Muscle layer of duodenum (tissue), 2 donors: ENCODE data around the gene CEP83.
A peak's percentile ranks its signal among the peaks of the same experiment; 100 is the strongest.
"Not testable (repeated sequence)": the region's sequence is repeated elsewhere in the genome, so short reads cannot be mapped to it uniquely, and the experiment has no call there.

Experiments used
- H3K27ac ChIP-seq: one replicate; pipeline ENCODE4 v1.7.0; 2013; ENCODE audit warnings: mild to moderate bottlenecking, low read length
- H3K27me3 ChIP-seq: one replicate; pipeline ENCODE4 v1.7.0; 2013; ENCODE audit warnings: low read depth, mild to moderate bottlenecking, control low read depth, low read length
- H3K36me3 ChIP-seq, 2 donors: one replicate each; pipeline ENCODE4 v1.7.0; 2013; ENCODE audit warnings: low read length in 2 of 2, control low read depth in 1 of 2, mild to moderate bottlenecking in 1 of 2; ENCODE audit not compliant: insufficient read depth in 2 of 2, control insufficient read depth in 1 of 2
- H3K4me1 ChIP-seq, 2 donors: one replicate each; pipeline ENCODE4 v1.7.0; 2013; ENCODE audit warnings: low read length in 2 of 2, mild to moderate bottlenecking in 2 of 2, control low read depth in 1 of 2, moderate library complexity in 1 of 2; ENCODE audit not compliant: insufficient read depth in 2 of 2, control insufficient read depth in 1 of 2
- H3K4me3 ChIP-seq, 2 donors: one replicate each; pipeline ENCODE4 v1.7.0; 2013; ENCODE audit warnings: low read length in 2 of 2, low read depth in 1 of 2, mild to moderate bottlenecking in 1 of 2
- H3K9me3 ChIP-seq, 2 donors: one replicate each; pipeline ENCODE4 v1.7.0; 2013; ENCODE audit warnings: low read length in 2 of 2, control low read depth in 1 of 2, mild to moderate bottlenecking in 1 of 2; ENCODE audit not compliant: control insufficient read depth in 1 of 2
- donor health status: healthy.

Gene CEP83

DNA sequence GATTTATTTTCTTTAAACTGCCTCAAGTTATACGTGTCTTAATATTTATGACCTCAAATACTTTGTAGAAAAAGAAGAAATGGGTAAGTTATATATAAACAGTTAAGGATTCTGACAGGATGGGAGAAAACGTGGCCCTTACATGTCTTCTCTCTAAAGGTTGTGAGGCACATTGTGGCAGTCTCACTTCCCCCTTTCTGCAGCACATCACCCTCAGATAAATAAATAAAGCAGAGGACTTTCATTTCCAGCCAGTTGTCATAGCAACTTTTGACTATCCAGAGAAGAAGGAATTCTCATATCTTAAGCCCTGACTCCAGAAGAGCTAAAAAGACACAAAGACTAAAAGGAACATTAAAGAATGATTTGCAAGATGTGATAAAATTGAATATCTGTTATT is 28.8 kb upstream of the CEP83 start:
- Histone ChIP-seq H3K4me3 (no peak overlapping the region), H3K9me3 (no peaks in the 10 kb centered on the region), H3K36me3 (no peaks in the 10 kb centered on the region), H3K4me1 (peaks cover 0 to 5% of the 10 kb centered on the region in 2 donors), H3K27me3 (no peaks in the 10 kb centered on the region), H3K27ac (no peak overlapping the region)

DNA sequence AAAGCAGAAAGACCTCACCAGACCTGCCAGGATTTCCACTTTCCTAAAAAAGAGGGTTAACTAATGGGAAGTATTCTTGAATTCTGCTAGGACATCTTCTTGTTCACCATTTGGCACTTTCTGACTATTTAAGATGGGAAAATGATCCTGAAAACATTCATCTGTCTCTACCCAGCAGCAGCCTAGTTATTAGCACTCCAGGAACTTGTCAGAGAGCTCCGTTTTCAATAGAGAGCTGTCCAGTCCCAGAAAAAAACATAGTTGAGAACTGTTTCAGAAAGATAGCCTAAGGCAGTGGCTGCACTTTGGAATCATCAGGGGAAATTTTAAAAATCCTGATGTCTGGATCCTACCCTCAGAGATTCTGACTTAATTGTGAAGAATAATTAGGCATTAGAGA is 22.1 kb upstream of the CEP83 start:
- Histone ChIP-seq H3K4me1 (no peaks in the 10 kb centered on the region), H3K4me3 (no peak overlapping the region), H3K27me3 (no peaks in the 10 kb centered on the region), H3K27ac (no peak overlapping the region), H3K36me3 (no peaks in the 10 kb centered on the region), H3K9me3 (no peaks in the 10 kb centered on the region)

DNA sequence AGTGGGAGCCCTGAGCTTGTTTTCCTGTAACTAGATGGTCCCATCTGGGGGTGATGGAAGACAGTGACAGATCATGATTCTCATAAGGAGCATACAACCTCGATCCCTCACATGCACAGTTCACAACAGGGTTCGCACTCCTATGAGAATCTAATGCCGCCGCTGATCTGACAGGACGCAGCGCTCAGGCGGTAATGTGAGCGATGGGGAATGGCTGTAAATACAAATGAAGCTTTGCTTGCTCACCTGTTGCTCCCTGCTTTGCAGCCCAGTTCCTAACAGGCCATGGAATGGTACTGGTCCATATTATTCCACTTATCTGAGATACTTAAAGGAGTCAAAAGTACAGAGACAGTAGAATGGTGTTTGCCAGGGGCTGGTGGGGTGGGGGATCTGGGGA is 9.9 kb upstream of the CEP83 start:
- no peaks in the 10 kb centered on the region for H3K36me3 ChIP-seq
- no peak overlapping the region for H3K27ac ChIP-seq
- no peaks in the 10 kb centered on the region for H3K27me3 ChIP-seq
- no peak overlapping the region for H3K4me3 ChIP-seq
- H3K4me1 ChIP-seq: no peaks in the 10 kb centered on the region
- H3K9me3 ChIP-seq: no peaks in the 10 kb centered on the region

DNA sequence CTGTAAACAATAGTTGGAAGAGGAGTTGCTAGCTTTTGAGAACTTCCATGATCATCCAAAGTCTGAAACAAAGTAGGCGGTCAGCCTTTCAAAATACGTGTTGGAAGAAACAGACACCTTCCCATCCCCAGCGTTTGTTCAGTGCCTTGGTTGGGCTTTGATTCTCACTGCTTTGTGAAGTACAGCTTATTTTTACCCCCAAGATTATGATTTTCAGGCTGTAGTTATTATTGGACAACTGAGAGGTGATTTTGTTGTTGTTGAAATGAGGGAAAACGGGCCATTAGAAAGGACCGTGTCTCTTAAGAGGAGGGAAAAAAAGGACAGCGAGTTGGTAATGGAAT is 921 bp upstream of the CEP83 start:
- Histone ChIP-seq H3K4me3 (peak overlapping the region; percentile 81 to 93), H3K27me3 (no peaks in the 10 kb centered on the region), H3K4me1 (peaks cover 5 to 6% of the 10 kb centered on the region in 2 donors), H3K27ac (peak overlapping the region; percentile 68), H3K9me3 (no peaks in the 10 kb centered on the region), H3K36me3 (no peaks in the 10 kb centered on the region)

DNA sequence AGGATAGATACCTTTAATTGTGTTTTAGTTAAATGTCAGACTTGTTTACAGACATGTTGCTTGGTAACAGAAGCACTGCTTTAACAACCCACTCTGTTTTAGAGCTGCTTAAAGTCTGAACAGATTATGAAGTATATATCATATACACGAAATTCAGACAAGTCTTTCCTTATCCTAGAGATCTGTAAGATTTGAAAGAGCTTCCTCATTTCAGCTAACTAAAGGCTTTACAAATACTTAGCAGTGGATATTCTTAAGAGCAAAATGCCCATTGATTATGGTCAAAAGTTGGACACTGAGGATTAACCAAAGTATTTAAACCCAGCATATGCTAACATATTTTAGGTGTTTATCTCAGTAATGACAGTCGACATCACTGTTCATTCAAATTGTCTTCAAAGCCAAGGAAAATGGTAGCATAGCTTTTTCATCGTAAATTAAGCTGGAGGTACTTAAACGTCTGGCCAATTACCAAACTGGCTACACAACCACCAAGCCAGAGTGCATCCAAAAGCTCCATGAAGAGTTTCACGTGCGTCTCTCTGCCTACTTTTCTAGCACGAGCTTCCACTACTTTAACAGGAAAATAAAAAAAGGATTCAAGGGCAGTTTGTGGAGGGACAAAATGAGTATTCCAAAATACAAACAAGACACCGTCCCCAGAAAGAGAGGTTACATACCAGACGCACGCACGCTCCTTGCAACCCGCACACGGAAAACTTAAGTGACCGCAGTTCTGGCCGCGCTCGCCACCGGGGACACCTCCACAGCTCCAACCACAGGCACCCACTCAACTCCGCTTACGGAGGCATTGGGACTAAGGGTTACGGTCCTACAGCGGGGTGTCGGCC is 565 bp downstream of the CEP83 start:
- Histone ChIP-seq H3K4me1 (peaks cover 5 to 6% of the 10 kb centered on the region in 2 donors), H3K9me3 (no peaks in the 10 kb centered on the region), H3K27me3 (no peaks in the 10 kb centered on the region), H3K27ac (peak overlapping the region; percentile 88), H3K36me3 (no peaks in the 10 kb centered on the region), H3K4me3 (peak overlapping the region; percentile 81 to 93)

DNA sequence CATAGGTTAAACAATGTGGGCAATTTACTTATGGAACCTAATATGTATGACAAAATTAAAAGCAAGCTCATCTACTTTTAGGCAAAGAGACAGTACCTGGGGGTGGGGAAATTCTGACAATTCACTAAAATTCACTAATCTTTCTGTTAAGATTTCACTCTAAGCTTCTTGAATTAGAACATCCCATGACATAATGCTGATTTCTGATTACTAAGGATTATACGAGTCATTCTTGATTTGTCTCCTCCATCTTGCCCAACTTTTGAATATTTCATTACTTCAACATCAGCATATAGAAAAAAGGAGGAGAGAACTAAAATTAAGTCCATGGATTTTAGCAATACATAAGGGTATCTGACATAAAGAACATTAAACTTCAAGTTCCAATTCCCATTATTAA is 2.4 kb downstream of the CEP83 start:
- no peak overlapping the region for H3K27ac ChIP-seq
- H3K9me3 ChIP-seq: no peaks in the 10 kb centered on the region
- peaks cover 5 to 6% of the 10 kb centered on the region in 2 donors for H3K4me1 ChIP-seq
- no peaks in the 10 kb centered on the region for H3K36me3 ChIP-seq
- no peak overlapping the region for H3K4me3 ChIP-seq
- no peaks in the 10 kb centered on the region for H3K27me3 ChIP-seq

DNA sequence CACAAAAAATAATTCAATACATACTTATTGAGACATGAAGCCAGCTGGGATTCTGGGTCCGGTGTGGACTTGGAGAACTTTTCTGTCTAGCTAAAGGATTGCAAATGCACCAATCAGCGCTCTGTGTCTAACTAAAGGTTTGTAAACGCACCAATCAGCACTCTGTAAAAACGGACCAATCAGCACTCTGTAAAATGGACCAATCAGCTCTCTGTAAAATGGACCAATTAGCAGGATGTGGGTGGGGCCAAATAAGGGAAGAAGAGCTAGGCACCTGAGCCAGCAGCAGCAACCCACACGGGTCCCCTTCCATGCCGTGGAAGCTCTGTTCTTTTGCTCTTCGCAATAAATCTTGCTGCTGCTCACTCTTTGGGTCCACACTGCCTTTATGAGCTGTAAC is 5.3 kb downstream of the CEP83 start:
- H3K27me3 ChIP-seq, H3K27ac ChIP-seq, H3K4me1 ChIP-seq, H3K4me3 ChIP-seq, H3K36me3 ChIP-seq, H3K9me3 ChIP-seq: not testable (repeated sequence)

DNA sequence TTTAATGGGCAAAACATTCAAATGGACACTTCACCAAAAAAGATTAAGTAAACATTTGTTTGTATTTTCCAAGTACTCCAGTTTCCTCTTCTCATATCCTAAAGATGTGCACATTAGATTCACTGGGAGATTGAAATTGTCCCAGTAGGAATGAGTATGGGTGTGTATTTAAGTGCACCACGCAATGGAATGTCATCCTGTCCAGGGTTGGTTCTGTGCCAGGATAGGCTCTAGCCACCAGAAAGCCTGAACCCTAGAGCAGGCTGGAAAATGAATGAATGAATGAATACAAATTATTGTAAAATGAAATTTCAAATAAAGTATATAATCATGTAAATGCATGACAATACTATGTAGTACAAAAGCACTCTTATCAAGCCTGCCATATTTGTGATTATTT is 14.0 kb downstream of the CEP83 start:
- no peaks in the 10 kb centered on the region for H3K27me3 ChIP-seq
- H3K4me3 ChIP-seq: no peak overlapping the region
- H3K9me3 ChIP-seq: peaks cover 0 to 3% of the 10 kb centered on the region in 2 donors
- H3K4me1 ChIP-seq: no peaks in the 10 kb centered on the region
- H3K36me3 ChIP-seq: peaks cover 0 to 4% of the 10 kb centered on the region in 2 donors
- no peak overlapping the region for H3K27ac ChIP-seq

DNA sequence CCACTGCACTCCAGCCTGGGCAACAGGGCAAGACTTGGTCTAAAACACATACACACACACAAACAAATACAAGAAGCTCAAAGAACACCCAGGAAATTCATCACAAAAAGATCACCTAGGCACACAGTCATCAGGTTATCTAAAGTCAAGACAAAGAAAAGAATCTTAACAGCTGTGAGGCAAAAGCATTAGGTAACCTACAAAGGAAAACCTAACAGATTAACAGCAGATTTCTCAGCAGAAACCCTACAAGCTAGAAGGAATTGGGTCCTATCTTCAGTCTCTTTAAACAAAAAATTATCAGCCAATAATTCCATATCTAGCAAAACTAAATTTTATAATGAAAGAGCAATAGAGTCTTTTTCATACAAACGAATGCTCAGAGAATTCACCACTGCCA is 22.4 kb downstream of the CEP83 start:
- peaks cover 0 to 10% of the 10 kb centered on the region in 2 donors for H3K4me1 ChIP-seq
- no peaks in the 10 kb centered on the region for H3K9me3 ChIP-seq
- H3K27me3 ChIP-seq: no peaks in the 10 kb centered on the region
- no peak overlapping the region for H3K27ac ChIP-seq
- no peaks in the 10 kb centered on the region for H3K36me3 ChIP-seq
- H3K4me3 ChIP-seq: no peak overlapping the region

DNA sequence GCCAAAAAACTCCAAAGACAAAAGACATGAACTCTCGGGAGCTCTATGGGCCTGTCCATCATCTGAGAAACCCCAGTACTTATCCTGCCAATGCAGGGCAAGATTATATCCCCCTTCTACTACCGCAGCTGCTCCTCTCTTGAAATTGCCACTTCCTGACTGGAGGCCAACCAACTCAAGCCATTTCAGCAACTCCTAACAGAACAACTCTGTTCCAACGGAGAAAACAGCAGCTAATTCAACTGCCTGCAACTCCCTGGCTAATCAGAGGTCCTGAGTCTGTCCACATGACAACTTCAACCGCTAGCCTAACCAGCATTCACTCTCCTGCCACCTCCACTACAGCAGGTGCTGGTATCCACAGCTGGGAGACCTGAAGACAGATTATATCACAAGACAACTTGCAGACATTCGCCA is 24.1 kb downstream of the CEP83 start:
- Histone ChIP-seq H3K4me3 (no peak overlapping the region), H3K4me1 (peaks cover 0 to 10% of the 10 kb centered on the region in 2 donors), H3K9me3 (peaks cover 0 to 3% of the 10 kb centered on the region in 2 donors), H3K27ac (no peak overlapping the region), H3K27me3 (no peaks in the 10 kb centered on the region), H3K36me3 (no peaks in the 10 kb centered on the region)

DNA sequence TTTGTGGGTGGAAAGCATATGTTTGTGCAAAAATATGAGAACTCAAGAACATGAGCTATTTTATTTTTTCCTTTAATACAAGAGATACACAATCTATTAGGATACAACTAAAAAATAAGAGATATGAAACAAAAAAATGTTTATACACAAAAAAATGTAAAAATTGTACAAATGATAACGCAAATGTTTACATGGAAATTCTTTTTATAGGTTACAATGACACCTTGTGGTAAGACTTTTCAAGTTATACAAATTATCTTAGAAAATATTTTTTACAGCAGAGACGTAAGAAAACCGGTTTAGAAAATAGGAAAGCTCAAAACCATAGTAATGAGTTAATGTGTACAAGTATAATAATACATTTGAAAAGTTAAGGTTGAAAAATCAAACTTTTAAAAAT is 25.5 kb downstream of the CEP83 start:
- no peaks in the 10 kb centered on the region for H3K36me3 ChIP-seq
- H3K4me3 ChIP-seq: no peak overlapping the region
- H3K27me3 ChIP-seq: no peaks in the 10 kb centered on the region
- no peak overlapping the region for H3K27ac ChIP-seq
- peaks cover 0 to 9% of the 10 kb centered on the region in 2 donors for H3K9me3 ChIP-seq
- peaks cover 0 to 10% of the 10 kb centered on the region in 2 donors for H3K4me1 ChIP-seq

DNA sequence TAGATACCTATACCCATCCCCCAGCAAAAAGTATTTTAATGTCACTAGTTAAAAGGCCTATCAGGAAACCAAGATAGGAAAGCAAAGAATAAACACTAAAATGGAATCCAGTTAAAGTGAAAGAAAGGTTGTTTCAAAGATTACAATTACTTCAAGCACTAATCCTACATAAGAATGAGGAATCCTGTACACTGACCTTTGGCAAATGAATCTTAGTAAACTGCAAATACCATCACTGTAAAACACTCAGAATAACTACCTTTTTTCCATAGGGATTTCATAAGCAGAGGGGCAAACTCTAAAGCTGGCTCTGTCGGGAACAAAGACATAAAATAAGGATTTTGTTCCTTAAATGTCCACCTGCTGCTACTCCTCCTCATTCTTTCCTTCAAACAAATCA is 25.9 kb downstream of the CEP83 start:
- no peak overlapping the region for H3K4me3 ChIP-seq
- no peak overlapping the region for H3K27ac ChIP-seq
- peaks cover 0 to 9% of the 10 kb centered on the region in 2 donors for H3K9me3 ChIP-seq

More for the DNA sequence above, 25.9 kb downstream of the CEP83 start:
- Histone ChIP-seq H3K27me3 (no peaks in the 10 kb centered on the region), H3K36me3 (no peaks in the 10 kb centered on the region), H3K4me1 (peaks cover 0 to 10% of the 10 kb centered on the region in 2 donors)
